Progenitor cell of endocrine pancreas (in vitro differentiated cells): Measurements from ENCODE around the gene HES6. TPM values are rescaled to one million over a fixed set of nuclear protein-coding genes. Genes with fewer than 3 reads are reported as not detected.

ENCODE experiments used
- DNase-seq: peaks from one replicate; pipeline ENCODE4 v3.0.0; 2021; ENCODE audit warnings: low spot score; ENCODE audit not compliant: unreplicated experiment
- H3K27ac Mint-ChIP-seq: 2 replicates; pipeline ENCODE4 v1.8.0; 2021; ENCODE audit warnings: mild to moderate bottlenecking, moderate library complexity, mixed read lengths
- H3K27me3 Mint-ChIP-seq: 2 replicates; pipeline ENCODE4 v1.8.0; 2021; ENCODE audit warnings: mixed read lengths
- H3K36me3 Mint-ChIP-seq: 2 replicates; pipeline ENCODE4 v1.8.0; 2022; ENCODE audit warnings: mixed read lengths; ENCODE audit not compliant: insufficient read depth
- H3K4me1 Mint-ChIP-seq: 2 replicates; pipeline ENCODE4 v1.8.0; 2021; ENCODE audit warnings: low read depth, mixed read lengths
- H3K4me3 Mint-ChIP-seq: 2 replicates; pipeline ENCODE4 v1.8.0; 2021; ENCODE audit warnings: low read depth, mild to moderate bottlenecking, moderate library complexity, mixed read lengths
- H3K9me3 Mint-ChIP-seq: 2 replicates; pipeline ENCODE4 v1.8.0; 2021; ENCODE audit warnings: low read depth, mixed read lengths
- CTCF ChIP-seq: fragments of 200-600 bp; sonication (generic); IDR thresholded peaks from one replicate; pipeline ENCODE4 v1.5.0; 2021; ENCODE audit warnings: antibody characterized with exemption, mild to moderate bottlenecking; ENCODE audit not compliant: unreplicated experiment
- total RNA-seq: library from RNA; stranded (reverse); gene quantifications from 2 replicates; pipeline ENCODE4 v1.2.1, GENCODE V29; 2021

HES6 gene
- total RNA-seq, 1 donor from 2014 or later: 64.2 TPM

GRCh38 chr2:238250896-238251295 lies 11.1 kb upstream of the HES6 start:
- Mint-ChIP-seq H3K4me1 (no peaks in the 10 kb centered on the region), H3K4me3 (no peak overlapping the region), H3K27me3 (no peaks in the 10 kb centered on the region), H3K36me3 (peaks cover 25% of the 10 kb centered on the region), H3K9me3 (no peaks in the 10 kb centered on the region), H3K27ac (no peak overlapping the region)
- no peak for DNase-seq
- no peak for TF ChIP-seq CTCF

- H3K4me3 Mint-ChIP-seq: no peak overlapping the region
- H3K4me1 Mint-ChIP-seq: peaks cover 1% of the 10 kb centered on the region
- no peaks in the 10 kb centered on the region for H3K9me3 Mint-ChIP-seq
- H3K27ac Mint-ChIP-seq: no peak overlapping the region
- H3K27me3 Mint-ChIP-seq: no peaks in the 10 kb centered on the region
- H3K36me3 Mint-ChIP-seq: peaks cover 25% of the 10 kb centered on the region
- no peak for TF ChIP-seq CTCF
- no peak for DNase-seq
Measured at GRCh38 chr2:238247841-238248453, 8.1 kb upstream of the HES6 start.

- Mint-ChIP-seq H3K27me3 (no peaks in the 10 kb centered on the region), H3K27ac (no peak overlapping the region), H3K9me3 (no peaks in the 10 kb centered on the region), H3K4me1 (peaks cover 3% of the 10 kb centered on the region), H3K4me3 (no peak overlapping the region), H3K36me3 (peaks cover 25% of the 10 kb centered on the region)
- no peak for DNase-seq
- no peak for TF ChIP-seq CTCF
Measured at GRCh38 chr2:238247002-238247822, 7.4 kb upstream of the HES6 start.

GRCh38 chr2:238244151-238244550 lies 4.3 kb upstream of the HES6 start:
- no peak for DNase-seq
- H3K4me1 Mint-ChIP-seq: peaks cover 8% of the 10 kb centered on the region
- H3K9me3 Mint-ChIP-seq: no peaks in the 10 kb centered on the region
- no peak for TF ChIP-seq CTCF
- no peak overlapping the region for H3K27ac Mint-ChIP-seq
- H3K4me3 Mint-ChIP-seq: no peak overlapping the region
- H3K36me3 Mint-ChIP-seq: peaks cover 22% of the 10 kb centered on the region
- H3K27me3 Mint-ChIP-seq: no peaks in the 10 kb centered on the region

- Mint-ChIP-seq H3K9me3 (no peaks in the 10 kb centered on the region), H3K27ac (peak overlapping the region; percentile 56), H3K4me3 (no peak overlapping the region), H3K36me3 (peaks cover 22% of the 10 kb centered on the region), H3K4me1 (peaks cover 8% of the 10 kb centered on the region), H3K27me3 (no peaks in the 10 kb centered on the region)
- DNase-seq: no peak
- TF ChIP-seq CTCF: no peak
Measured at GRCh38 chr2:238243496-238244076, 3.7 kb upstream of the HES6 start.
